Skin epidermis (tissue), 12 donors: ENCODE measurements around the gene CSTF2T.

Experiments
- H3K27ac ChIP-seq, 21 experiments: fragments of 200-600 bp; sonication (generic) in 11 of 21; one replicate each; pipeline ENCODE4 v1.5.0; 2020; ENCODE audit warnings: mild to moderate bottlenecking in 3 of 21, inconsistent platforms in 2 of 21, moderate library complexity in 2 of 21
- H3K4me3 ChIP-seq, 7 experiments: fragments of 200-600 bp; sonication (generic) in 2 of 7; one replicate each; pipeline ENCODE4 v1.5.0; 2020; ENCODE audit warnings: inconsistent platforms in 2 of 7, mild to moderate bottlenecking in 2 of 7, moderate library complexity in 1 of 7

The CSTF2T gene, protein sequence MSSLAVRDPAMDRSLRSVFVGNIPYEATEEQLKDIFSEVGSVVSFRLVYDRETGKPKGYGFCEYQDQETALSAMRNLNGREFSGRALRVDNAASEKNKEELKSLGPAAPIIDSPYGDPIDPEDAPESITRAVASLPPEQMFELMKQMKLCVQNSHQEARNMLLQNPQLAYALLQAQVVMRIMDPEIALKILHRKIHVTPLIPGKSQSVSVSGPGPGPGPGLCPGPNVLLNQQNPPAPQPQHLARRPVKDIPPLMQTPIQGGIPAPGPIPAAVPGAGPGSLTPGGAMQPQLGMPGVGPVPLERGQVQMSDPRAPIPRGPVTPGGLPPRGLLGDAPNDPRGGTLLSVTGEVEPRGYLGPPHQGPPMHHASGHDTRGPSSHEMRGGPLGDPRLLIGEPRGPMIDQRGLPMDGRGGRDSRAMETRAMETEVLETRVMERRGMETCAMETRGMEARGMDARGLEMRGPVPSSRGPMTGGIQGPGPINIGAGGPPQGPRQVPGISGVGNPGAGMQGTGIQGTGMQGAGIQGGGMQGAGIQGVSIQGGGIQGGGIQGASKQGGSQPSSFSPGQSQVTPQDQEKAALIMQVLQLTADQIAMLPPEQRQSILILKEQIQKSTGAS

DNA sequence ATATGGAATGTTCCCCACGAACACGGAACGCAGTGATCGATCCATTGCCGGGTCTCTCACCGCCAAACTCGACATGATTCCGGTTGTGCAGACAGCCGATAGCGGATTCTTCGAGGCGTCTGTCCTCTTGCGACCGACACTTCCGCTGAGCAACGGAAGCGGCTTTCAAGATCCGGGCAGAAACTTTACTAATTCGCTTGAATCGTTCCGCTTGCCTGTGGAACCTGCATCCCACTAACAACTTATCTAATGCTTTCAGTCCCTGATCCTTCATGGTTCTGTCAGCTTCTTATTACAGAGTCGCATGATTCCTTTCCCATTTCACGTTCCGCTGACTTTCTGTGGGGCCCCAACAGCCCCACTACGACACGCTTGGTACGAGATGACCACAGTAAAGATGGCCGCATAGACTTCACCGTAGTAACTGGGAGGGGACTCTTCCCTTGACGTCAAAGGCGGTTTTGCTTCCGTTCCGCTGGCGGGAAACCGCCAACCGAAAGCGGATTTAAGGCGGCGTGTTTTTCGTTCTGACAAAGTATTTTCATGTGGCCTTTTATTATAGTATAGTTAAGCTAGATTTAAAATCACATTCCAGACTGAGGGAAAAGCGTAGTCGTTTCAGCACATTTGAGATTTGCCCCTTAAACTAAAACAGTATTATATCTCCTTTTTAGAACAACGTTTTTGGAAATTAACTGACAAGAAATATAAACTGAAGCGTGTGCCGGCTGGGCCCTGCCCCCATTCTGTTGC lies at the start of gene CSTF2T:
Gene CSTF2T, minus strand, starts transcription at position 121 of the 753 bp plus-strand sequence. Its CDS starts 46 bp downstream, at position 75.
- Histone ChIP-seq H3K27ac (peak within 1 kb of the TSS; percentile 77 to 100 (median 97)), H3K4me3 (peak within 1 kb of the TSS; percentile 60 to 91 (median 73))

DNA sequence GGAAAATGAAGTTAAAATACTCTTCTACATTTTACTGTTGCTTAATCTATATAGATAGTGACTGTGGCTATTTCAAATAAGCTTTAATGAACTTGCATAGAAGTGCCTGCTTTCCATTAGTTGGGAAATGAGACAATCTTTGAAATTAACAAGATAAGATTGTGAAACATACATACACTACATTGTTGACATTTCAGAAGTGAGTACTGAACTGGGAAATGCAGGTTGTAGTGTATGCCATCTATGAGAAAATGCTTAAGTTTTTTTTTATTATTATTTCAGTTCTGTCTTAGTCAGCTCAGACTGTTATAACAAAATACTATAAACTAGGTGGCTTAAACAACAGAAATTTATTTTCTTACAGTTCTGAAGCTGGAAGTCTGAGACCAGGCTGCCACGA lies 49.6 kb upstream of the CSTF2T start:
- no peak overlapping the region for H3K27ac ChIP-seq
- H3K4me3 ChIP-seq = no peak overlapping the region

DNA sequence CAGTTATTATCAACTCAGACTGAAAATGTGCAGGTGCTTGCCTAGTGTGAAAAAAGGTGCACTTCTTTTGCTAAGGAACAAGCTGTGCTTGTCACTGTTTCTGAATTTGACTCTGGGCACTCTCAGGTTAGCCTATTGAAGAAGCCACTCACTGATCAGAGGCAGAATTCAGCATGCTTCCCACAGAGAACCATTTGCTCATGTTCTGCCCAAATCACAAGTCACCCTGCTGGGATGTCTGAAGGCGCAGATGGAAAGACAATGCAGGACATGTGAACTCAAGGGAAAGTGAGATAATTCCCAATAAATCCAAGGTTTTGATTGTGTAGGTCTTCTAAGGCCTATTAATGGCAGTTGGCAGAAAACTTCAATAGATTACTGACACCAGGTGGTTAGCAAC lies 47.8 kb upstream of the CSTF2T start:
- H3K27ac ChIP-seq = no peak overlapping the region

DNA sequence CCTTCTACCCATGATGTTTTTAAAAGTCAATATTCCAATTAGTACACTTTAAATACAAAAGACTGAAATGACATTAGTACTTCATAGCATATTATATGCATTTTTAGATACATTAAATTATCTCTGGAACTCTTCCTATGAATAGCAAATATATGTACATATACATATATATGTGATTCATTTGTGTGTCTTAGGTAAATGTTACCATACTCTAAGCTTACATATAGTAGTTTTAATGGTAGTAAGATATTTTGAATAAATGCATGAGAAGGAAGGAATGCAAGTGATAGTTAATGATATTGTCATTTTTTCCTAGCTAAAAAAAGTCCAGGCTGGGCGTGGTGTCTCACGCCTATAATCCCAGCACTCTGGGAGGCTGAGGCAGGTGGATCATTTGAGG lies 46.0 kb upstream of the CSTF2T start:
- no peak overlapping the region for H3K27ac ChIP-seq
- no peak overlapping the region for H3K4me3 ChIP-seq

More for the DNA sequence above, 47.8 kb upstream of the CSTF2T start:
- no peak overlapping the region for H3K4me3 ChIP-seq

DNA sequence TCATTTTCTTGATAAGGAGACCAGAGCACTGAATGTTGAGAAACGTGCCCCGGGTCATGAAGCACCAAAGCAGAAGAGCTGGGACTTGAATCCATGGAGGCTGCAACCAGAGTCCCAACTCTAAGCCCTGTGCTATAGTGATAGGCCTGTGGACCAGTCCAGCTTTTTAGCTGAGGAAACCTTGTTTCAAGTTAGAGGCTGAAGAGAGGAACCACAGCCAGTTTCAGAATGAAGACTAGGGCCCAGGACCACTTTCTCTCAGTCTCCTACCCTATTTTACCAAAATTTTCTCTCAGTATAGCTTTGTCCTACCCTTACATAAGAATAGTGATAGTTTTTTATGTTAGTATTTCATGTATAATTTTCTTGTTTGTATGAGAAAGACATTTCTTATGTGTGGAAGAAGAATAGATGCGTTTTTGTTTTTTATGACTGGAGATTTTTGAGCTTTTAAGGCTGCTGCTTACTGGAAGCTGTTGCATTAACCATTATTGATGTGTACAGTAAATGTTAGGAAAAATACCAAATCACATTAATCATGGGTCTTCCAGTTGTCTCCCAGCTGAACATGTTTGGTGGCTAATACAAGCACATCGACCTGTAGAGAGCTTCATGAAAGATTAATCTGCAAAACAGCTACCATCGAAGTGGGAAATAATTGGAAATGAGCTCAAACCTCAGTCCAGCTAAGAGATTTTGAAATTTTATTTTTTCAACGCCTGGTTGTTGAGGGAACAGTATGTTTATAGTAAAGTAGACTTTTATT lies 45.0 kb upstream of the CSTF2T start:
- no peak overlapping the region for H3K4me3 ChIP-seq
- H3K27ac ChIP-seq = no peak overlapping the region

DNA sequence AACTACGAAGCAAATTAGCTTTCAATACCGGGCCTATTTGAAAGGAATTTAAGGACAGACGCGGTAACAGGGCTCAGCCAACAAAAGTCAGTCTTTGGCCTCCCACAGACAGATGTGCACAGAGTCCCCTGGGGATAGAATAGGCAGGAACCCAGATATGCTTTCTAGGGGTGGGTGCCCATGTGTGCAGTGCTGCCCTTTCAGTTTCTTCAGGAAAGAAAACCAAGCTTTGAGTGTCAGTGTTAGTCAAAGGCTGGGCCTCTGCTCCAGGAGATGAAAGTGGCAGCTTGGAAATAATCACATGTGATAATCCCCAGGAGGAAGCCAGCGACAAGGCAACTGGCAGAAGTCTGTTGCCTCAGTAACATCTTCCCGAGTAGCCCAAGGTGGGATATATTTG lies 43.8 kb upstream of the CSTF2T start:
- no peak overlapping the region for H3K4me3 ChIP-seq
- H3K27ac ChIP-seq = no peak overlapping the region

DNA sequence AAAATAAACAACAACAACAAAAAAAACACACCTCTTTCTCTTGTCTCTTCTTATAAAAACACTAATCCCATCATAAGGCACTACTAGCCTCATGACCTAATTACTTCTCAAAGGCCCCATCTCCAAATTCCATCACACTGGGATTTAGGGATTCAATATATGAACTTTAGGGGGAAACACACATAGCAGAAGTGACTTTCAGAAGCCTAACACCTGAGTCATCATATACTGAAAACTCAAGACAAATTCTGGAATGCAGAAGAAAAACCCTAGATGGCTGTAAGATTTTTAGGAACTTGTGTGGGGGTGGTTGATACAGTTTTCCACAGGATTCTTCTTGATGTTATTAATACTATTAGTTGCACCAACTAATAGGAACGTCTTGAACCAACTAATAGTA lies 33.7 kb upstream of the CSTF2T start:
- H3K27ac ChIP-seq = no peak overlapping the region

DNA sequence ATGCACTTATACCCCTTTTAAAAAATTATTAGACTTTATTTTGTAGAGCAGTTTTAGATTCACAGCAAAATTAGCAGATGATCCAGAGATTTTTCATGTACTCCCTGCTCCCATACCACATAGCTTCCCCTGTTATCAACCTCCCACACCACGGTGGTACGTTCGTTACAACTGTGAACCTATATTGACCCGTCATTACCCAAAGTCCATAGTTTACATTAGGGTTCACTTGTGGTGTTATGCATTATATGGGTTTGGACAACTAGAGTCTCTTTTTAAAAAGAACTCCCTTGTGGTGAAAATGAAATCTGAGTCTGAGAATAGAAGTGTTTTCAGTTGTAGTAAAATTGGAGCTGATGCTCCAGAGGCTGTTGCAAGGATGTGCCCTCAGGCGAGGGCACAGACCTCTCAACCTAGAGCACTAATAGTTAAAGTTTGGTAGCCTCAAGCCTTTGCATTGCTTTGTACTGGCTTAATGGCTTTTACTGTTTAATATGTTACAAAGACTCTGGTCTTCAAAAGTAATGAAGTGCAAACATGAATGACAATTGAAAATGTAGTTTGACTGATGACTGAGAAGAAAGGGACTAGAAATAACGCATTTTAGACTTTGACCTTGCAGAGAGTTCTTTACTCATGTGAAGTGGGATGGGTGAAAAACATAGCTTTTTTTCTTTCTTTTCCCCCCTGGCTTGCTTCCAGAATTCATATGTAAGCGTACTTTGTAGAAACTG lies 30.6 kb upstream of the CSTF2T start:
- H3K27ac ChIP-seq = no peak overlapping the region
- H3K4me3 ChIP-seq = no peak overlapping the region

More for the DNA sequence above, 33.7 kb upstream of the CSTF2T start:
- no peak overlapping the region for H3K4me3 ChIP-seq

DNA sequence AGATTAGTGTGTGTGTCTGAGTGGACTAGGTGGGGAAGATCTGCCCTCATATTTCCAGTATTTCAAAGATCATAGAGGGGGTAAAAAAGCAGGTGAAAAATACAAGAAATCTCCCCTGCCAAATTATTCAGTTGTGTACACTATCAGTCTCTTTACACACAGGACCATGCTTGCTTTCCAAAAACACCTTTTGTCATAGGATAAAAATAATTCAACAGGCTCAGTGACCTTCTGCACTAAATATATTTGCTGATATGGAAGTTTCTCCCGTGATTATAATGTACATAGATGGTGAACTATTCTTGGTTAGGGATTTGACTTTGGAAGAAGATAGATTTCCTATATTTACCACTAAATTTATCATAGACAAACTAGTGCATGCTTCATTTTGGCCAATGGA lies 24.6 kb upstream of the CSTF2T start:
- Histone ChIP-seq H3K4me3 (no peak overlapping the region), H3K27ac (no peak overlapping the region)

DNA sequence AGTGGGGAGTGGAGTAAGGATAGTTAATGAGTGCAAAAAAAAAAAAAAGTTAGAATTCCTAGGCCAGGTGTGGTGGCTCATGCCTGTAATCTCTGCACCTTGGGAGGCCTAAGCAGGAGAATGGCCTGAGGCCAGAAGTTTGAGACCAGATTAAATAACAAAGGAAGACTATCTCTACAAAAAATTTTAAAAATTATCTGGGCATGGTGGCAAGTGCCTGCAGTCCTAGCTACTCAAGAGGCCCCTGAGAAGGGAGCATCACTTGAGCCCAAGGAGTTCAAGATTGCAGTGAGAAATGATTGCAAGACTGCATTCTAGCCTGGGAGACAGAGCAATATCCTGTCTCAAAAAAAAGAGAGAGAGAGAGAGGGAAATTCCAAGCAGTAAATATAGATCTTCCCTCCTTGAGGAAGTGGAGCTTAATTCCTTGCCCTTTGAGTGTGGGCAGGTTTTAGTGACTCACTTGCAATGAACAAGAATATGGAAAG lies 19.5 kb upstream of the CSTF2T start:
- H3K4me3 ChIP-seq = no peak overlapping the region
- no peak overlapping the region for H3K27ac ChIP-seq

DNA sequence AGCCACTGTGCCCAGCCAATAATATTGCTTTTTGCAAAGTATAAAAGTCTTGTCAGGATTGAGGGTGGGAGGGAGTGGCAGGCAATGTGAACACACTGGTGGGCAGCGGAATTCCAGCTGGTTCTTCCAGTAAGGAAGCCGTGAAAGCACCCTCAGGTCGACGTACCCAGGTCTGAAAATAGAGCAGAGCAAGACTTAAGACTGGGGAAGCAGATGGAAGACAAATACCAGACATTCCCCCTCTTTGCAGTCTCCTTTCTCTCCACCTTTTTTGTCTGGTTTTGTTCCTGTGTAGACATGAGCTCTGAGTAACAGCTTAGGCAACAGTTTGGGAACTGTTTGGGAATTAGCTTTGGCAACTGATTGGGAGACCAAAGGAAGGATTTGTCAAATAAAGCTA lies 17.6 kb upstream of the CSTF2T start:
- Histone ChIP-seq H3K27ac (no peak overlapping the region), H3K4me3 (no peak overlapping the region)

DNA sequence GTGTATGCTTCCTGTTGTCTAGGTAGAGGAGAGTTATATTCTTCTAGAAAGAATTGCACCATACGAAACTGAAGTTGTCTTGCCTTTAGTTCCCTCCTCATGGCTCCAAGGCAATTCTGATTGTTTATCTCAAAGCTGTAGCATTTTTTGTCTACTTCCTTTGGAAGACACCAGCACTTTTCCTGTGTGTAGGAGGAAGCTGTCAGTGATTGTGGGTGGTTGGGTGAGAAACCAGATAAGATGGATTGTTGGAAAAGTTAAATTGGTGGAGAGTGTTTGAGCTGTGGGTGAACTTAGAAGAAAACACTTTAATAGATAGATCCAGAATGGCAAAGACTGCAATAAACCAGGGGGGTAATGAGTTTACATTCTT lies 12.1 kb upstream of the CSTF2T start:
- Histone ChIP-seq H3K4me3 (no peak overlapping the region), H3K27ac (no peak overlapping the region)

DNA sequence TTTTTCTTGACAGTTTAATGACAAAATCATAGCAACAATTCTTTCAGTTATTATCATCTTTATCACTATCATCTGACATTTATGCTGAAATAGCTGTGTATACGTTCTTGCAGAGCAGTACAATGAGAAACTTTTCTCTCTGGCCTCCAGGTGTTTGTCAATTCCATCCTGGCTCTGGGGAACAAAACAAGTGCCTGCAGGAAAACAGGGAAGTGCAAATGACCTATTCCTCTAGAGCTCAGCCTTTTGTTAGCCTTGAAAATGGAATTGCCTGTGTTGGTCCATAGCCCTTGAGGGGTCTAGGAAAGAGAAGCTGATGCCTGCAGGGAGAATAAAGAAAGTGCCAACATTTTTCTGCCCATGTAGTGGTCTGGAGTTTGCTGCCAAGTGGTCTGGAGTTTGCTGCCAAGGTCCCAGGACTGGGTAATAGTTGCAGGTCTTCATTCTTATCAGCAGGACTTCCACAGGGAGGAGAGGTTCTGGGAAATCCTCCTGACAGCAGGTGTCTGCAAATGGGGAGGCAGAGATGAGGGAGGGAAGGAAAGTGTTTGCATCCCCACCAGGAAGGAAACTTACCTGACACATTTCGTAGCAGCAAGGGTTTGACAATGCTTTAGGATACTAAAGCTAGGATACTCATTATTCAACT lies 10.1 kb upstream of the CSTF2T start:
- no peak overlapping the region for H3K4me3 ChIP-seq
- no peak overlapping the region for H3K27ac ChIP-seq

DNA sequence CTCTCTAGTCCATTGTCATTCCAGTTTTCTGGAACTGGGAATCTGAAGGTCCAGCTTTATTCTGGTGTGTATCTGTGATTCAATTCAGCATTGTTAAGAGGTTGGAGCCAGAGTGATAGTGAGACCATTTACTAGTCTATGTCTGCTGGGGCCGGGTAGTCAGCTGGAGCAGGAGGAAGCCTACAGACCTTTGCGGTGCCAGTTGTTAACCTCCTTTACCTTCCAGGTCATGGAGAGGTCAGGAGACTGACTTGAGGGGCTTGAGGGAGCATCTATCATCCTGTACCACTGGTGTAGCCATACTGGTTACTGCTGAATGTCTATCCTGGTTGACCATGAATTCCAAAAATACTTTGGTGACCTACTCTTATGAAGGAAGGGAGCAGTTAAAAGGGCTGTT lies 9.2 kb upstream of the CSTF2T start:
- H3K27ac ChIP-seq = no peak overlapping the region

DNA sequence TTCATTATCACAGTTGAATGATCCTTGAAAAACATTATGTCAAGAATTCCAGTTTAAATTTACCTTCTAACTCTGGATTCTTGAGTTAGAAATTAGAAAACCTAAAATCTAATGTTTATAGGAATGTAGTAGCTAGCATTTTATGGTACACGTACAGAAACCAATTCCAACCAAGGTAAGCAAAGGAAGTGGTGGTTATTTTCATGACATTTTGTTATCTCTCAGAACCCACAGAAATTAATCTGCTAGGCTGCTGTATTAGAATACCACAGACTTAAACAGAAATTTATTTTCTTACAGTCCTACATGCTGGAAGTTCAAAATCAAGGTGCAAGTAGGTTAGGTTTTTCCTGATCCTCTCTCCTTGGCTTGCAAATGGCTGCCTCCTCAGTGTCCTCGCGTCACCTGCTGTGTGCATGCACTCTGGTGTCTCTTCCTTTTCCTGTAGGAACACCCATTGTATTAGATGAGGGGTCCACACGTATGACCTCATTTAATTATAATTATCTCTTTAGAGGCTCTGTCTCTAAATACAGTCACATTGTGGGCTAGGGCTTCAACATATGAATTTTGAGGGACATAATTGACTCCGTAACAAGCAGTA lies 8.5 kb upstream of the CSTF2T start:
- H3K4me3 ChIP-seq = no peak overlapping the region
- H3K27ac ChIP-seq = peak overlapping the region in 1 of 21 experiments; percentile 40

More for the DNA sequence above, 9.2 kb upstream of the CSTF2T start:
- no peak overlapping the region for H3K4me3 ChIP-seq

DNA sequence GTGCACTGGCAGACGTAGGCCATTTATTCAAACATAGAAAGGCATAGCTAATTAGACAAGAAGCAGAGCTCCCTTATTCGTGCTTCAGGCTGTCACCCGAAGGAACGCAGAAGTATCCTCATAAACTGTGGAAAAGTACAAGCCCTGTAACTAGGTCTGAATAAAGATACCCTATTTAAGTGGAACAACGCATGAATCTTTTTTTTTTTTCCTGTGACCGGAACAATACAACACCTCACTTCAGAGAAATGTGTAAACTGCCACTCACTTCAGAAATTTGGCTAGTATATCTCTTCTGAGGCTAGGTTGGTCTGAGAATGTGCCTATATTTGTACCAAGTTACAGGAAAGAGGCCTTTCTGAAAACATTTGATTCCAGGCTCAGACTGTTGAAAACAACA lies 8.0 kb upstream of the CSTF2T start:
- no peak overlapping the region for H3K4me3 ChIP-seq
- peak overlapping the region in 1 of 21 experiments; percentile 40 for H3K27ac ChIP-seq

DNA sequence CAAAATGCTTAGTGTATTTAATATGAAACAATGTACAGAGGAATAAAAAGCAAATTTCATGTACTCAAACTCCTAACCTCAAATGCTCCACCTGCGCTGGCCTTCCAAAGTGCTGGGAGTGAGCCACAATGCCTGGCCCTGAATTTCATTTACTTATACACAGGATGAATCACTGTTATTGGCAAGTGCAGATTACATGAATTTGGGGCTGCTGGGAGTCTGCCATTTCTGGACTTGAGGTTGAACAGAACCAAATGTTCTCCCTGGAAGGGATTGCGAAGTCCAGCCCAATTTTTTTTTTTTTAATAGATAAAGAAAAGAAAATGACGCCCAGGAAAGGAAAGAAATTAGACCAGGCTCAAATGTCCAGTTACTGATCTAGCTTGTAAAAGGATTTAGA lies 6.8 kb upstream of the CSTF2T start:
- H3K27ac ChIP-seq = peak overlapping the region in 1 of 21 experiments; percentile 34
- H3K4me3 ChIP-seq = no peak overlapping the region

DNA sequence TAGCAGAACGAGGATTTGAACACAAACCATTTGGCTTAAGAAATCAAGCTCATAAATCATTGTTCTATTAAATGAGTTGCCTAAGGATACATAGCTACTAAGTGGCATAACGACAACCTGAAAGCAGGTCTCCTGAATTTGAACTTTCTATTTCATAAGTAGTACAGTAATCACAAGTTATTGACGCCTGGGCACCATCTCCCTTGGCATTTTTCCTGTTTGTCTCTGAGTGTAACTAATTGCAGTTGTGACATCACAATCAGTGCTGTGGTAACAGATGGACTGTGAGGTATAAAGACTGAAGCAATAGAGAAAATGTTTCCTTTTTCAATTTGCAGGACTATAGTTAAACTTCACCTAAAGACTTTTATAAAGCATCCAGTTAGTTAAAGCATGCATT lies 6.4 kb upstream of the CSTF2T start:
- no peak overlapping the region for H3K27ac ChIP-seq
- H3K4me3 ChIP-seq = no peak overlapping the region
